Activated naive CD4-positive, alpha-beta T cell treated with anti-CD3 and anti-CD28 coated beads, Interleukin-2, amount 10 ng/mL, durations not matched to agents 7 days and 5 days (primary cell): ENCODE results near the gene C1QL2.

Experiments
- CTCF ChIA-PET: fragments of 350-600 bp; sonication (Branson Sonifier 250); formaldehyde crosslinking; loops from one replicate; lab custom pipeline; 2021; ENCODE audit warnings: antibody characterized with exemption; lab: Charles Lee
- DNase-seq: peaks from one replicate; pipeline ENCODE4 v3.0.0-alpha.2; 2020
- H3K27ac Mint-ChIP-seq: one replicate; pipeline ENCODE4 v1.8.0; 2021; ENCODE audit warnings: mild to moderate bottlenecking, moderate library complexity, mixed read lengths
- H3K27me3 Mint-ChIP-seq: one replicate; pipeline ENCODE4 v1.8.0; 2021; ENCODE audit warnings: mild to moderate bottlenecking, mixed read lengths
- H3K36me3 Mint-ChIP-seq: one replicate; pipeline ENCODE4 v1.8.0; 2021; ENCODE audit warnings: mixed read lengths
- H3K4me1 Mint-ChIP-seq: one replicate; pipeline ENCODE4 v1.8.0; 2021; ENCODE audit warnings: mixed read lengths
- H3K4me3 Mint-ChIP-seq: one replicate; pipeline ENCODE4 v1.8.0; 2021; ENCODE audit warnings: mild to moderate bottlenecking, moderate library complexity, mixed read lengths
- H3K9me3 Mint-ChIP-seq: one replicate; pipeline ENCODE4 v1.8.0; 2021; ENCODE audit warnings: mixed read lengths

The C1QL2 gene

DNA sequence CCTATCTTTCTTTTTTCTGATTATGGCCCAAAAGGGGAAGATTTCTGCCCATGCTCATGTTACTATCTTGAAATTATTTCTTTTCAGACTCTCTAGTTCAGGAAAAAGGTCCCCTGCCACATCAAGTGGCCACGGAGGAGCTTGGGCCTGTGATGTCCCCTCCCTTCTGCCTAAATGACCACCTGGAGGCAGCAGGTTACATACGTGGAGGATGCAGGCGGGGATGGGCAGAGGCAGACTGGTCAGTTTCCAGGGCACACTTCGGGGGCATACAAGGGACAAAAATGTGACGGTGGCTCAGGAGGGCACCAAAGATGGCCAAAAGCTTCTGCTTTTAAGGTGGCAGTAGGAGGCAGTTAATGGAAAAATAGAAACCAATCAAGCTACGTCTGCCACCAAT lies 34.3 kb upstream of the C1QL2 start:
- H3K4me1 Mint-ChIP-seq = no peaks in the 10 kb centered on the region
- H3K27ac Mint-ChIP-seq = no peak overlapping the region
- H3K4me3 Mint-ChIP-seq = no peak overlapping the region
- H3K9me3 Mint-ChIP-seq = no peaks in the 10 kb centered on the region
- CTCF ChIA-PET = interaction anchor here (0.9 kb wide), 1 partner anchor 281 kb away, joined by 4 read pairs; no protein-coding TSS in a partner anchor
- H3K36me3 Mint-ChIP-seq = no peaks in the 10 kb centered on the region
- peaks cover 16% of the 10 kb centered on the region for H3K27me3 Mint-ChIP-seq
- no peak for DNase-seq

GRCh38 chr2:119190321-119191111 lies 32.0 kb upstream of the C1QL2 start:
- CTCF ChIA-PET = no interaction called here
- no peaks in the 10 kb centered on the region for H3K36me3 Mint-ChIP-seq
- DNase-seq = no peak
- peaks cover 19% of the 10 kb centered on the region for H3K27me3 Mint-ChIP-seq
- no peaks in the 10 kb centered on the region for H3K4me1 Mint-ChIP-seq
- H3K4me3 Mint-ChIP-seq = no peak overlapping the region
- H3K9me3 Mint-ChIP-seq = no peaks in the 10 kb centered on the region
- no peak overlapping the region for H3K27ac Mint-ChIP-seq

- Mint-ChIP-seq H3K27ac (no peak overlapping the region), H3K4me3 (no peak overlapping the region), H3K27me3 (peaks cover 4% of the 10 kb centered on the region), H3K9me3 (no peaks in the 10 kb centered on the region), H3K4me1 (no peaks in the 10 kb centered on the region), H3K36me3 (no peaks in the 10 kb centered on the region)
- CTCF ChIA-PET = no interaction called here
- no peak for DNase-seq
Observed at GRCh38 chr2:119184512-119184911, 26.0 kb upstream of the C1QL2 start.

DNA sequence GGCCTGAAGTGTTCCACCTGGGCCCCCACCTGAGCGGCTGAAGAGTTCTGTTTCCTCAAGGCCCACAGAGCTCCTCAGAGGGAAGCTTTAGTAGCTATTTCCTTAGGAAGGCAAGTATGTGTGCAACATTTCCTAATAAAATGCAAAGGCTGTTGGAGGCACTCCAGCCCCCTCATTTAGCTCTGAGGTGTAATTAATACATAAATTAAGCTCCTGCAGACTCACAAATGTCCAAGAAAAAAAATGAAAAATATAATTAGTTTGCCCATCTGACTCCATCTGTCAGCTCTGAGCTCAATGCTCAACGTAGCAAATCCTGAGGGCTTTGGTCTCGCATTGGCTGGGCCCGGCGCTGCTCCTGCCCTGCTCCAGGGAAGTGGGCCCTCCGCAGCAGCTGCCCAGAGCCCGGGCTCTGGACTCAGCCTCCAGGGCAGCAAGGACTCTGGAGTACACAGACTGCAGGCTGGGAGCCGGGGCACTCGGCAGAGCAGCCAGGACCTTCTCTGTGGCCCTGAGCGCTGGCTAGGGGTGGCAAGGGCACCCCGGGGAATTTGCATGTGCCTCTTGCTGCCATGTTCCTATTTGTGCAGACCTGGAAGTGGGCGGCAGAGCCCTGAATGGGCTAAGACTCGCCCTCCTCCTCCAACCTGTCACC lies 23.4 kb upstream of the C1QL2 start:
- Mint-ChIP-seq H3K27ac (no peak overlapping the region), H3K4me1 (no peaks in the 10 kb centered on the region), H3K36me3 (no peaks in the 10 kb centered on the region), H3K4me3 (no peak overlapping the region), H3K27me3 (peaks cover 8% of the 10 kb centered on the region), H3K9me3 (no peaks in the 10 kb centered on the region)
- CTCF ChIA-PET = no interaction called here
- no peak for DNase-seq

DNA sequence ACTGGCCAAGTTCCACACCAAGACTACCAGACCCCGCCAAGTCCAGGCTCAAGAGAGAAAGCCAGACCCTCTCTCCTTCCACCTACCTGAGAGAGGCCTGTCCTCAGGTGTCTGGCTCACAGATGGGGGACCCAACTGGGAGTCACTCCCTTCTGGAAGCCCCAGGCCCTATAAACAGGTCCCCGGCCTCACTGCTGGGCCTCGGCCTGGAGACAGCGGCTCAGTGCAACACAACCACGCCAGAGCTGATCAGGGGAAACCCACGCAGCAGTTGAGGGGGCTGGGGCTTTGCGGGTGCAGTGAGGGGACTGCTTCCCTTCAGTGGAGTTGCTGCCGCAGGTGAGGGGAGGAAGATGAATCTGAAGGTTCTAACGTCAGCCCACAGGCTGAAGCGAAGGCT lies 22.8 kb upstream of the C1QL2 start:
- Mint-ChIP-seq H3K9me3 (no peaks in the 10 kb centered on the region), H3K27me3 (peaks cover 8% of the 10 kb centered on the region), H3K36me3 (no peaks in the 10 kb centered on the region), H3K4me3 (no peak overlapping the region), H3K4me1 (no peaks in the 10 kb centered on the region), H3K27ac (no peak overlapping the region)
- no peak for DNase-seq
- CTCF ChIA-PET = no interaction called here

- CTCF ChIA-PET = no interaction called here
- H3K27me3 Mint-ChIP-seq = peaks cover 7% of the 10 kb centered on the region
- no peak overlapping the region for H3K4me3 Mint-ChIP-seq
- H3K9me3 Mint-ChIP-seq = no peaks in the 10 kb centered on the region
- no peak for DNase-seq
- H3K36me3 Mint-ChIP-seq = no peaks in the 10 kb centered on the region
- H3K4me1 Mint-ChIP-seq = no peaks in the 10 kb centered on the region
- H3K27ac Mint-ChIP-seq = no peak overlapping the region
Observed at GRCh38 chr2:119180892-119181291, 22.3 kb upstream of the C1QL2 start.

DNA sequence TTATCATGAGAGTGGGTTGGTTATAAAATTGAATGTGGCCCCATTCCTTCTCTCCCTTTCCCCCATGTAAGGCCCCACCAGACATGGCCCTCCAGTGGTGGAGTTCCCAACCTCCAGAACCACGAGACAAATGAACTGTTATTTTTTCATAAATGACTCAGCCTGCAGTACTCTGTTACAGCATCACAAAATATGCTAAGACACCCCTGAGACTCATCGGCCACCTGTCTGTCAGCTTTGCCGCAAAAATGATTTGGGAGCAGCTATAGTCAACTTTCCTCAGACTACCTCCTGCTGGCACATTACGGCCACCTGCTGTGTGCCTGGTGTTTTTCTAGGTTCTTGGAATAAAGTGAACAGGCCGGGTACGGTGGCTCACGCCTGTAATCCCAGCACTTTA lies 21.4 kb upstream of the C1QL2 start:
- Mint-ChIP-seq H3K4me1 (no peaks in the 10 kb centered on the region), H3K9me3 (no peaks in the 10 kb centered on the region), H3K27ac (no peak overlapping the region), H3K27me3 (peaks cover 4% of the 10 kb centered on the region), H3K36me3 (no peaks in the 10 kb centered on the region), H3K4me3 (no peak overlapping the region)
- no peak for DNase-seq
- CTCF ChIA-PET = no interaction called here

GRCh38 chr2:119179202-119179601 lies 20.7 kb upstream of the C1QL2 start:
- no peaks in the 10 kb centered on the region for H3K4me1 Mint-ChIP-seq
- H3K36me3 Mint-ChIP-seq = no peaks in the 10 kb centered on the region
- DNase-seq = no peak
- H3K4me3 Mint-ChIP-seq = no peak overlapping the region
- no peak overlapping the region for H3K27ac Mint-ChIP-seq
- CTCF ChIA-PET = no interaction called here
- H3K27me3 Mint-ChIP-seq = peaks cover 10% of the 10 kb centered on the region
- no peaks in the 10 kb centered on the region for H3K9me3 Mint-ChIP-seq

DNA sequence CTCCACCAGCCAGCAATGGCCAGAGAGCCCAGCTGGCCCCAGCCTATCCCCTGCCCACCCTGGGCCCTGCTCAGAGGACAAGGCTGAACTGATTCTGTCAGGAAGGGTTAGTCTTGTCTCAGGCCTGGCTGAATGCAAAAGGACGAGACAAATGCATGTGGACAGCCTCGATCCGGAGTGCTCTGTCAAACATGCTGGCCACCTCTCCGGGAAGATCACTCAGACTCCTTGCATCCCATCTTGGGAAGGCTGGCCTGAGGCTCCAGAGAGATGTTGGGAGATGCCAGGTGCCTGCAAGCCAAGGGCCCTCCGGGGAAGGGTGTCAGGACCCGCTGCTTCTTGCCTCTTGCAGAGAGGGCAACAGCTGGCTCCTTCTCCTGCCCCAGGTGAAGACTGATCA lies 20.2 kb upstream of the C1QL2 start:
- H3K27ac Mint-ChIP-seq = no peak overlapping the region
- H3K9me3 Mint-ChIP-seq = no peaks in the 10 kb centered on the region
- H3K4me1 Mint-ChIP-seq = no peaks in the 10 kb centered on the region
- H3K36me3 Mint-ChIP-seq = no peaks in the 10 kb centered on the region
- peaks cover 10% of the 10 kb centered on the region for H3K27me3 Mint-ChIP-seq
- no peak for DNase-seq
- no peak overlapping the region for H3K4me3 Mint-ChIP-seq
- CTCF ChIA-PET = no interaction called here

DNA sequence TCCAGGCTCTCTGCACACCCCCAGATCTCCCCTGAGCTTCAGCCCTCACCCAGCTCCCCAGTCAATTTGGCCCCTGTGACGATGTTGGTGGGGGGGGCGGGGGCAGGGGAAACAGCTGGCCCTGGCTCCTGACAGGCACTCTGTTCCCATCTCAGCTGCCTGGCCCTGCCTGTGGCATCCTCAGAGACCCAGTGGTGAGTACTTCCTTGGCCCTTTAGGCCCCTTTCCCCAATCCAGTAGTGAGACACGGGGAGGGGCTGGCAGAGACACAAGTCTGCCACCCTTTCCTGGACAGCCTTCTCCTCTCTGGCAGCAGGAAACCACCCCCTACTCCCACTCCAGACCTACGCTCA lies 19.3 kb upstream of the C1QL2 start:
- H3K36me3 Mint-ChIP-seq = no peaks in the 10 kb centered on the region
- H3K4me1 Mint-ChIP-seq = no peaks in the 10 kb centered on the region
- H3K9me3 Mint-ChIP-seq = no peaks in the 10 kb centered on the region
- H3K4me3 Mint-ChIP-seq = no peak overlapping the region
- DNase-seq = no peak
- no peak overlapping the region for H3K27ac Mint-ChIP-seq
- H3K27me3 Mint-ChIP-seq = peaks cover 10% of the 10 kb centered on the region
- CTCF ChIA-PET = no interaction called here

- Mint-ChIP-seq H3K27ac (no peak overlapping the region), H3K9me3 (no peaks in the 10 kb centered on the region), H3K27me3 (peaks cover 10% of the 10 kb centered on the region), H3K4me1 (no peaks in the 10 kb centered on the region), H3K4me3 (no peak overlapping the region), H3K36me3 (no peaks in the 10 kb centered on the region)
- CTCF ChIA-PET = no interaction called here
- DNase-seq = no peak
Observed at GRCh38 chr2:119177171-119177837, 18.8 kb upstream of the C1QL2 start.

GRCh38 chr2:119175517-119175916 lies 17.0 kb upstream of the C1QL2 start:
- no peak for DNase-seq
- H3K27ac Mint-ChIP-seq = no peak overlapping the region
- no peaks in the 10 kb centered on the region for H3K9me3 Mint-ChIP-seq

DNA sequence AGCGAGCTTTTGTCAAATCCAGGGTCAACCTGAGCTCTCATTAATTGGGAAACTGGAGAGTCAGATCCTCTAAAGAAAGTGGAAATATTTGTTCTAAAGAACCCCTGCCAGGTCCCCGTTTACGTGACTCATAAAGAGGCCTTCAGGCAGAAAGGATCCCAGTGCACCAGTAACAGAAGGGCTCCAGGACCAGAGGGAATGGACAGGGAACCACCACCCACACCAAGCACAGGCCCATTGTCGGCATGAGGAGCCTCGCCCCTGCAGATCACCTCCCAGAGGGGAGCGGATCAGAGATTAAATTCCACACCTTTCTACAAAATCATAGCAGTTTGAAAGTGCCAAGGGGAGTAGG lies 16.4 kb upstream of the C1QL2 start:
- DNase-seq = no peak
- no peaks in the 10 kb centered on the region for H3K9me3 Mint-ChIP-seq
- no peaks in the 10 kb centered on the region for H3K36me3 Mint-ChIP-seq
- no peak overlapping the region for H3K4me3 Mint-ChIP-seq
- H3K4me1 Mint-ChIP-seq = no peaks in the 10 kb centered on the region
- H3K27me3 Mint-ChIP-seq = peaks cover 10% of the 10 kb centered on the region
- CTCF ChIA-PET = interaction anchor here (0.8 to 4.9 kb wide), 2 partner anchors 12 to 293 kb away, joined by 3 to 49 read pairs; no protein-coding TSS in a partner anchor
- H3K27ac Mint-ChIP-seq = no peak overlapping the region

More at GRCh38 chr2:119175517-119175916, 17.0 kb upstream of the C1QL2 start:
- Mint-ChIP-seq H3K36me3 (no peaks in the 10 kb centered on the region), H3K27me3 (peaks cover 10% of the 10 kb centered on the region), H3K4me3 (no peak overlapping the region), H3K4me1 (no peaks in the 10 kb centered on the region)
- CTCF ChIA-PET = interaction anchor here (0.8 to 4.9 kb wide), 2 partner anchors 12 to 293 kb away, joined by 3 to 49 read pairs; no protein-coding TSS in a partner anchor

DNA sequence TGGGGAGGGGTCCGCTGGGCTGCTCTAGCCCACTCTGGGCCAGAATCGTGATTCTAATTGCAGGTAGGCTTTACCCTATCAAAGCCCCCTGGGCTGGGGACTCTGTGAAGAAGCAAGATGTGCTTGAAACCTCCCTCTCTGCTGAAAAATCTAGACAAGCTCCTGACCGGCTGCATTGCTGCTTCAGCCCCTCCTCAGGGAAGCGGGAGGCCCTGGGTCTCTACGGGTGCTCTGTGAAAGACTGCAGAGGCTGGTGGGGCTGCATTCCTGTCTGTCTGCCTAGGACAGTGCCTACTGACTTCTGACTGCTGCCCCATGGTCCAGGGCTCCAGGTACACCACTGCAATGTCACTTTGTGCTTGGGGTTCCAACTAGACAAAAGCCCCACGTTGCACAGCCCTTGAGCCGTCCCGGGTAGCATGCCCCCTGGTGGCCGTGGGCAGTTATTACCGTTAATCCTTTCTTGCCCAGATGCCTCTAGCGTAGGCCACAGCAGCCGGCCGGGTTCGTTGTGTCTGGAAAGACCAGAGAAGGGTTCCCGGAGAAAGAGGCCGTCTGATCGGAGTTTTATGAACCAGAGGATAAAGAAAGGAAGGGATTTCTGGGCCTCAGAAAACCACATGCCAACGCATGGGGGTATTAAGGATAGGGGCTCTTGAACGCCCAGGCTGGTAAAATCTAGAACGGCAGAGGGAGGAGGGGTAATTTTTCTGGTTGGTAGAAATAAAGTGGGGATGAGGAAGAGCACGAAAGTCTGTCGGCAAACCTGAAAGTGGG lies 15.9 kb upstream of the C1QL2 start:
- CTCF ChIA-PET = interaction anchor here (1.2 to 4.9 kb wide), 2 partner anchors 52 to 292 kb away, joined by 3 to 49 read pairs; no protein-coding TSS in a partner anchor
- Mint-ChIP-seq H3K9me3 (no peaks in the 10 kb centered on the region), H3K36me3 (no peaks in the 10 kb centered on the region), H3K27me3 (peaks cover 10% of the 10 kb centered on the region), H3K4me3 (no peak overlapping the region), H3K4me1 (no peaks in the 10 kb centered on the region), H3K27ac (no peak overlapping the region)
- peak; percentile 58 for DNase-seq
